ENCODE results near the gene WNT2B.

DNA sequence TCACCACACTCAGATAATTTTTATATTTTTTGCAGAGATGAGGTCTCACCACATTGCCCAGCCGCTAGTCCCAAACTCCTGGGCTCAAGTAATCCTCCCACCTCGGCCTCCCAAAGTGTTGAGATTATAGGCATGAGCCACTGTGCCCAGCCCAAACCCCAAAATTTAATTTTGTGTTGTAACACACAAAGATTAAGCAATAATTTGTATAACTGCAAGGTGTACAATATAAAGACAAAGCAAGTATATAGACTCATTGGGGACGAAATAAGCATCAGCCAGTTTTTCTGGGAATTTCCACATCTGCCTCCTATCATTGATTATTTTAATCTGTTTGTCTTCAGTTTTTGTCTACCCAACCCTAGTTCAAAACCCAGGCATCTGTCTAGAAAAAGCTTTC lies 67.5 kb downstream of the WNT2B start:
- TF ChIP-seq GABPA (IDR thresholded peaks at IDR 0.05; ENCODE audit: low read depth) (no peak), CTCF (IDR thresholded peaks at IDR 0.05) (no peak), RXRA (IDR thresholded peaks at IDR 0.05; ENCODE audit: borderline replicate concordance, low read depth) (no peak), POLR2AphosphoS5 (IDR thresholded peaks at IDR 0.05; ENCODE audit: low read depth, low read length) (no peak), TCF12 (IDR thresholded peaks at IDR 0.05) (no peak), EZH2phosphoT487 (IDR thresholded peaks at IDR 0.05; ENCODE audit: borderline replicate concordance, low read depth) (no peak), TAF1 (IDR thresholded peaks at IDR 0.05; ENCODE audit: borderline replicate concordance, low read depth, low read length) (no peak), YY1 (IDR thresholded peaks at IDR 0.05; ENCODE audit: low read depth) (no peak), MXI1 (IDR thresholded peaks at IDR 0.05; ENCODE audit: low read depth, low read length) (no peak), EP300 (IDR thresholded peaks at IDR 0.05; ENCODE audit: borderline replicate concordance in 1 of 2, low read depth in 1 of 2, low read length in 1 of 2) (no peak), TEAD4 (IDR thresholded peaks at IDR 0.05; ENCODE audit: borderline replicate concordance, insufficient read depth) (no peak), RAD21 (IDR thresholded peaks at IDR 0.05; ENCODE audit: low read length) (no peak)
- TF ChIP-seq, protein P1, sequence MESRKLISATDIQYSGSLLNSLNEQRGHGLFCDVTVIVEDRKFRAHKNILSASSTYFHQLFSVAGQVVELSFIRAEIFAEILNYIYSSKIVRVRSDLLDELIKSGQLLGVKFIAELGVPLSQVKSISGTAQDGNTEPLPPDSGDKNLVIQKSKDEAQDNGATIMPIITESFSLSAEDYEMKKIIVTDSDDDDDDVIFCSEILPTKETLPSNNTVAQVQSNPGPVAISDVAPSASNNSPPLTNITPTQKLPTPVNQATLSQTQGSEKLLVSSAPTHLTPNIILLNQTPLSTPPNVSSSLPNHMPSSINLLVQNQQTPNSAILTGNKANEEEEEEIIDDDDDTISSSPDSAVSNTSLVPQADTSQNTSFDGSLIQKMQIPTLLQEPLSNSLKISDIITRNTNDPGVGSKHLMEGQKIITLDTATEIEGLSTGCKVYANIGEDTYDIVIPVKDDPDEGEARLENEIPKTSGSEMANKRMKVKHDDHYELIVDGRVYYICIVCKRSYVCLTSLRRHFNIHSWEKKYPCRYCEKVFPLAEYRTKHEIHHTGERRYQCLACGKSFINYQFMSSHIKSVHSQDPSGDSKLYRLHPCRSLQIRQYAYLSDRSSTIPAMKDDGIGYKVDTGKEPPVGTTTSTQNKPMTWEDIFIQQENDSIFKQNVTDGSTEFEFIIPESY (IDR thresholded peaks at IDR 0.05; ENCODE audit: borderline replicate concordance, low read depth) = no peak
- TF ChIP-seq, protein P2, sequence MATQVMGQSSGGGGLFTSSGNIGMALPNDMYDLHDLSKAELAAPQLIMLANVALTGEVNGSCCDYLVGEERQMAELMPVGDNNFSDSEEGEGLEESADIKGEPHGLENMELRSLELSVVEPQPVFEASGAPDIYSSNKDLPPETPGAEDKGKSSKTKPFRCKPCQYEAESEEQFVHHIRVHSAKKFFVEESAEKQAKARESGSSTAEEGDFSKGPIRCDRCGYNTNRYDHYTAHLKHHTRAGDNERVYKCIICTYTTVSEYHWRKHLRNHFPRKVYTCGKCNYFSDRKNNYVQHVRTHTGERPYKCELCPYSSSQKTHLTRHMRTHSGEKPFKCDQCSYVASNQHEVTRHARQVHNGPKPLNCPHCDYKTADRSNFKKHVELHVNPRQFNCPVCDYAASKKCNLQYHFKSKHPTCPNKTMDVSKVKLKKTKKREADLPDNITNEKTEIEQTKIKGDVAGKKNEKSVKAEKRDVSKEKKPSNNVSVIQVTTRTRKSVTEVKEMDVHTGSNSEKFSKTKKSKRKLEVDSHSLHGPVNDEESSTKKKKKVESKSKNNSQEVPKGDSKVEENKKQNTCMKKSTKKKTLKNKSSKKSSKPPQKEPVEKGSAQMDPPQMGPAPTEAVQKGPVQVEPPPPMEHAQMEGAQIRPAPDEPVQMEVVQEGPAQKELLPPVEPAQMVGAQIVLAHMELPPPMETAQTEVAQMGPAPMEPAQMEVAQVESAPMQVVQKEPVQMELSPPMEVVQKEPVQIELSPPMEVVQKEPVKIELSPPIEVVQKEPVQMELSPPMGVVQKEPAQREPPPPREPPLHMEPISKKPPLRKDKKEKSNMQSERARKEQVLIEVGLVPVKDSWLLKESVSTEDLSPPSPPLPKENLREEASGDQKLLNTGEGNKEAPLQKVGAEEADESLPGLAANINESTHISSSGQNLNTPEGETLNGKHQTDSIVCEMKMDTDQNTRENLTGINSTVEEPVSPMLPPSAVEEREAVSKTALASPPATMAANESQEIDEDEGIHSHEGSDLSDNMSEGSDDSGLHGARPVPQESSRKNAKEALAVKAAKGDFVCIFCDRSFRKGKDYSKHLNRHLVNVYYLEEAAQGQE (IDR thresholded peaks at IDR 0.05; ENCODE audit: low read depth, low read length) = no peak
